OCI-LY3 (cell line): ENCODE results near the gene IL4R.
"Not testable (repeated sequence)": the region's sequence is repeated elsewhere in the genome, so short reads cannot be mapped to it uniquely, and the experiment has no call there.

Experiments
- H2AFZ ChIP-seq: fragments of 200-600, 300-600 bp; shearing (Covaris generic); 2 replicates; pipeline ENCODE4 v1.6.0; 2014; ENCODE audit warnings: antibody characterized with exemption, low read depth, low read length
- H3K27ac ChIP-seq: fragments of 200-600, 300-600 bp; sonication (generic); 2 replicates; pipeline ENCODE4 v1.5.1; 2014; ENCODE audit warnings: mild to moderate bottlenecking, low read length, moderate library complexity, mixed read lengths
- H3K27me3 ChIP-seq: fragments of 200-600, 300-600 bp; sonication (generic); 2 replicates; pipeline ENCODE4 v1.6.1; 2014; ENCODE audit warnings: low read depth, low read length, mixed read lengths
- H3K36me3 ChIP-seq: fragments of 200-600, 300-600 bp; sonication (generic); replicated peaks from 2 replicates; pipeline ENCODE3; 2014; ENCODE audit warnings: low read depth, low read length, mixed read lengths
- H3K4me1 ChIP-seq: fragments of 300-600, 200-600 bp; sonication (generic); 2 replicates; pipeline ENCODE4 v1.6.1; 2014; ENCODE audit warnings: low read length, mixed read lengths
- H3K4me2 ChIP-seq: fragments of 200-600, 300-600 bp; sonication (generic); 2 replicates; pipeline ENCODE4 v1.6.1; 2014; ENCODE audit warnings: low read length, mixed read lengths
- H3K4me3 ChIP-seq: fragments of 300-600, 200-600 bp; sonication (generic); 2 replicates; pipeline ENCODE4 v1.5.1; 2014; ENCODE audit warnings: antibody characterized with exemption, mild to moderate bottlenecking, low read length, moderate library complexity
- H3K79me2 ChIP-seq: fragments of 300-600, 200-600 bp; shearing (Covaris generic); 2 replicates; pipeline ENCODE4 v1.6.1; 2014; ENCODE audit warnings: mild to moderate bottlenecking, low read length, mixed read lengths
- H3K9ac ChIP-seq: fragments of 300-600, 200-600 bp; shearing (Covaris generic); 2 replicates; pipeline ENCODE4 v1.6.0; 2014; ENCODE audit warnings: mild to moderate bottlenecking, low read length, moderate library complexity
- H3K9me3 ChIP-seq: fragments of 200-600, 300-600 bp; shearing (Covaris generic); 2 replicates; pipeline ENCODE4 v1.6.1; 2014; ENCODE audit warnings: low read length, mixed read lengths; ENCODE audit not compliant: insufficient read depth
- H4K20me1 ChIP-seq: fragments of 200-600, 300-600 bp; sonication (generic); 2 replicates; pipeline ENCODE4 v1.6.1; 2016; ENCODE audit warnings: low read length, mixed read lengths; ENCODE audit not compliant: insufficient read depth
- EZH2phosphoT487 ChIP-seq: fragments of 200-600 bp; shearing (Covaris generic); IDR thresholded peaks from 2 replicates; pipeline ENCODE4 v1.6.1; 2018; ENCODE audit warnings: antibody characterized with exemption, mixed run types, low read depth
- TF ChIP-seq, protein P1 (sequence below): fragments of 200-600, 300-600 bp; sonication (generic); IDR thresholded peaks from 2 replicates; pipeline ENCODE4 v1.5.1; 2014; ENCODE audit warnings: antibody characterized with exemption, low read length, low read depth

IL4R gene

GRCh38 chr16:27272076-27272475 is 41.7 kb upstream of the IL4R start:
- Histone ChIP-seq H3K9ac (no peak overlapping the region), H3K27me3 (no peaks in the 10 kb centered on the region), H3K79me2 (peaks cover 20% of the 10 kb centered on the region), H4K20me1 (no peaks in the 10 kb centered on the region), H3K4me1 (peaks cover 24% of the 10 kb centered on the region), H3K9me3 (0 out of 2 replicates have a peak, but pooled peaks cover 5% of the 10 kb centered on the region), H3K4me3 (no peak overlapping the region), H3K4me2 (no peak overlapping the region), H3K36me3 (peaks cover 5% of the 10 kb centered on the region), H2AFZ (no peak overlapping the region), H3K27ac (no peak overlapping the region)
- TF ChIP-seq, protein P1, sequence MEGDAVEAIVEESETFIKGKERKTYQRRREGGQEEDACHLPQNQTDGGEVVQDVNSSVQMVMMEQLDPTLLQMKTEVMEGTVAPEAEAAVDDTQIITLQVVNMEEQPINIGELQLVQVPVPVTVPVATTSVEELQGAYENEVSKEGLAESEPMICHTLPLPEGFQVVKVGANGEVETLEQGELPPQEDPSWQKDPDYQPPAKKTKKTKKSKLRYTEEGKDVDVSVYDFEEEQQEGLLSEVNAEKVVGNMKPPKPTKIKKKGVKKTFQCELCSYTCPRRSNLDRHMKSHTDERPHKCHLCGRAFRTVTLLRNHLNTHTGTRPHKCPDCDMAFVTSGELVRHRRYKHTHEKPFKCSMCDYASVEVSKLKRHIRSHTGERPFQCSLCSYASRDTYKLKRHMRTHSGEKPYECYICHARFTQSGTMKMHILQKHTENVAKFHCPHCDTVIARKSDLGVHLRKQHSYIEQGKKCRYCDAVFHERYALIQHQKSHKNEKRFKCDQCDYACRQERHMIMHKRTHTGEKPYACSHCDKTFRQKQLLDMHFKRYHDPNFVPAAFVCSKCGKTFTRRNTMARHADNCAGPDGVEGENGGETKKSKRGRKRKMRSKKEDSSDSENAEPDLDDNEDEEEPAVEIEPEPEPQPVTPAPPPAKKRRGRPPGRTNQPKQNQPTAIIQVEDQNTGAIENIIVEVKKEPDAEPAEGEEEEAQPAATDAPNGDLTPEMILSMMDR, result no peak
- no peak for TF ChIP-seq EZH2phosphoT487

DNA sequence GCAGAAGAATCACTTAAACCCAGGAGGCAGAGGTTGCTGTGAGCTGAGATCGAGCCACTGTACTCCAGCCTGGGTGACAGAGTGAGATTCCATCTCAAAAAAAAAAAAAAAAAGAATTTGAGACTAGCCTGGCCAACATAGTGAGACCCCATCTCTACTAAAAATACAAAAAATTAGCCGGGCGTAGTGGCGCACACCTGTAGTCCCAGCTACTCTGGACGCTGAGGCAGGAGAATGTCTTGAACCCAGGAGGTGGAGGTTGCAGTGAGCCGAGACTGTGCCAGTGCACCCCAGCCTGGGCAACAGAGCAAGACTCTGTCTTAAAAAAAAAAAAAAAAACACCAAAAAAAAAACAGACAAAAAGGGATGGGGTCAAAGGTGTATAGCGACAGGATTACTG is 41.1 kb upstream of the IL4R start:
- Histone ChIP-seq H3K4me1 (peaks cover 18% of the 10 kb centered on the region), H3K79me2 (peaks cover 19% of the 10 kb centered on the region)
- not testable (repeated sequence) for H3K4me3 ChIP-seq, H2AFZ ChIP-seq, H3K27ac ChIP-seq, H3K4me2 ChIP-seq, H3K27me3 ChIP-seq, H4K20me1 ChIP-seq, H3K9me3 ChIP-seq, H3K9ac ChIP-seq, H3K36me3 ChIP-seq

- Histone ChIP-seq H3K4me3 (no peak overlapping the region), H3K36me3 (peaks cover 5% of the 10 kb centered on the region), H3K27me3 (no peaks in the 10 kb centered on the region), H3K4me1 (peaks cover 17% of the 10 kb centered on the region), H3K27ac (no peak overlapping the region), H3K79me2 (peaks cover 13% of the 10 kb centered on the region), H3K9ac (no peak overlapping the region), H3K4me2 (no peak overlapping the region), H3K9me3 (0 out of 2 replicates have a peak, but pooled peaks cover 5% of the 10 kb centered on the region), H2AFZ (no peak overlapping the region), H4K20me1 (no peaks in the 10 kb centered on the region)
- no peak for TF ChIP-seq EZH2phosphoT487
Measured at GRCh38 chr16:27273330-27273669, 40.5 kb upstream of the IL4R start.

GRCh38 chr16:27273670-27274423 is 39.9 kb upstream of the IL4R start:
- no peaks in the 10 kb centered on the region for H4K20me1 ChIP-seq
- H3K9ac ChIP-seq, result no peak overlapping the region
- H3K79me2 ChIP-seq, result peaks cover 9% of the 10 kb centered on the region; the same call in 1 of the 2 replicates
- H3K4me3 ChIP-seq, result no peak overlapping the region
- no peaks in the 10 kb centered on the region for H3K27me3 ChIP-seq
- H3K36me3 ChIP-seq, result peaks cover 5% of the 10 kb centered on the region
- TF ChIP-seq, protein P1, result no peak
- TF ChIP-seq EZH2phosphoT487, result no peak
- 0 out of 2 replicates have a peak, but pooled peaks cover 5% of the 10 kb centered on the region for H3K9me3 ChIP-seq
- no peak overlapping the region for H2AFZ ChIP-seq
- peaks cover 17% of the 10 kb centered on the region for H3K4me1 ChIP-seq
- H3K27ac ChIP-seq, result no peak overlapping the region
- H3K4me2 ChIP-seq, result no peak overlapping the region

- H3K4me1 ChIP-seq, result peaks cover 14% of the 10 kb centered on the region
- H3K4me2 ChIP-seq, H3K9me3 ChIP-seq, H3K27me3 ChIP-seq, H2AFZ ChIP-seq, H3K4me3 ChIP-seq, H4K20me1 ChIP-seq, H3K9ac ChIP-seq, H3K79me2 ChIP-seq, H3K36me3 ChIP-seq, H3K27ac ChIP-seq: not testable (repeated sequence)
Measured at GRCh38 chr16:27274424-27274874, 39.3 kb upstream of the IL4R start.
